Neural cell (in vitro differentiated cells): ENCODE measurements around the gene LIN7B. TPM values are rescaled to one million over a fixed set of nuclear protein-coding genes. Genes with fewer than 3 reads are reported as not detected.
A peak's percentile ranks its signal among the peaks of the same experiment; 100 is the strongest.

Source experiments
- H2AFZ ChIP-seq: fragments of 200-600, 300-800 bp; sonication (generic), shearing (Covaris generic); 2 replicates; pipeline ENCODE4 v1.6.0; 2014; ENCODE audit warnings: low read depth, mild to moderate bottlenecking, antibody characterized with exemption, low read length, moderate library complexity
- H3F3A ChIP-seq: fragments of 200-600 bp; shearing (Covaris generic); 2 replicates; pipeline ENCODE4 v1.6.1; 2016; ENCODE audit warnings: mild to moderate bottlenecking, moderate library complexity, mixed read lengths, antibody characterized with exemption, low read length; ENCODE audit not compliant: insufficient read depth, poor library complexity, severe bottlenecking
- H3K27ac ChIP-seq: fragments of 200-600, 300-800 bp; sonication (generic), shearing (Covaris generic); 2 replicates; pipeline ENCODE4 v1.5.1; 2014; ENCODE audit warnings: mild to moderate bottlenecking, low read length, moderate library complexity
- H3K27me3 ChIP-seq: fragments of 300-800, 200-600 bp; sonication (generic), shearing (Covaris generic); 2 replicates; pipeline ENCODE4 v1.6.0; 2014; ENCODE audit warnings: mild to moderate bottlenecking, low read depth, low read length, moderate library complexity; ENCODE audit not compliant: insufficient read depth
- H3K36me3 ChIP-seq: fragments of 300-800, 200-600 bp; sonication (generic), shearing (Covaris generic); 2 replicates; pipeline ENCODE4 v1.5.1; 2014; ENCODE audit warnings: mild to moderate bottlenecking, antibody characterized with exemption, low read length, moderate library complexity; ENCODE audit not compliant: insufficient read depth
- H3K4me2 ChIP-seq: fragments of 300-800, 200-600 bp; sonication (generic), shearing (Covaris generic); 2 replicates; pipeline ENCODE4 v1.6.0; 2014; ENCODE audit warnings: mild to moderate bottlenecking, low read length
- H3K4me3 ChIP-seq: fragments of 300-800, 200-600 bp; sonication (generic), shearing (Covaris generic); 2 replicates; pipeline ENCODE4 v1.5.1; 2014; ENCODE audit warnings: mild to moderate bottlenecking, low read length, moderate library complexity
- H3K79me2 ChIP-seq: fragments of 200-600 bp; shearing (Covaris generic); replicated peaks from 2 replicates; pipeline ENCODE4 v1.6.0; 2014; ENCODE audit warnings: mild to moderate bottlenecking, low read length, moderate library complexity; ENCODE audit not compliant: insufficient read depth
- H3K9ac ChIP-seq: fragments of 300-800, 200-600 bp; sonication (generic), shearing (Covaris generic); 2 replicates; pipeline ENCODE4 v1.6.1; 2016; ENCODE audit warnings: mild to moderate bottlenecking, low read length, mixed read lengths
- H3K9me2 ChIP-seq: fragments of 200-600 bp; shearing (Covaris generic); 2 replicates; pipeline ENCODE4 v1.6.1; 2016; ENCODE audit warnings: mild to moderate bottlenecking, low read length, mixed read lengths; ENCODE audit not compliant: insufficient read depth
- H3K9me3 ChIP-seq: fragments of 200-600, 300-800 bp; sonication (generic), shearing (Covaris generic); 2 replicates; pipeline ENCODE4 v1.6.1; 2016; ENCODE audit warnings: mild to moderate bottlenecking, mixed run types, low read length, moderate library complexity, mixed read lengths
- H4K20me1 ChIP-seq: fragments of 200-600 bp; shearing (Covaris generic); 2 replicates; pipeline ENCODE4 v1.6.1; 2016; ENCODE audit warnings: mild to moderate bottlenecking, mixed run types; ENCODE audit not compliant: insufficient read depth
- EP300 ChIP-seq: fragments of 450-650 bp; conservative IDR thresholded peaks from 2 replicates; pipeline ENCODE4 v1.6.1; 2014; ENCODE audit warnings: antibody characterized with exemption, mild to moderate bottlenecking, moderate library complexity; ENCODE audit not compliant: poor library complexity, severe bottlenecking
- EZH2 ChIP-seq: fragments of 200-600, 300-800 bp; shearing (Covaris generic), sonication (generic); IDR thresholded peaks from 2 replicates; pipeline ENCODE4 v1.6.1; 2014; ENCODE audit warnings: antibody characterized with exemption, low read length, borderline replicate concordance, mild to moderate bottlenecking; ENCODE audit not compliant: insufficient read depth, poor library complexity, severe bottlenecking
- MXI1 ChIP-seq: fragments of 450-650 bp; conservative IDR thresholded peaks from 2 replicates; pipeline ENCODE4 v1.6.1; 2014; ENCODE audit warnings: antibody characterized with exemption, mild to moderate bottlenecking; ENCODE audit not compliant: poor library complexity, severe bottlenecking
- POLR2AphosphoS5 ChIP-seq: IDR thresholded peaks from 2 replicates; pipeline ENCODE4 v1.6.1; 2012
- RAD21 ChIP-seq: fragments of 450-650 bp; conservative IDR thresholded peaks from 2 replicates; pipeline ENCODE4 v1.6.1; 2014; ENCODE audit warnings: antibody characterized with exemption, mild to moderate bottlenecking, moderate library complexity
- SMC3 ChIP-seq: fragments of 450-650 bp; conservative IDR thresholded peaks from 2 replicates; pipeline ENCODE4 v1.6.1; 2014; ENCODE audit warnings: antibody characterized with exemption, mild to moderate bottlenecking, moderate library complexity; ENCODE audit not compliant: poor library complexity
- TAF1 ChIP-seq: IDR thresholded peaks from 2 replicates; pipeline ENCODE4 v1.6.1; 2012; ENCODE audit warnings: low read depth
- polyA plus RNA-seq: library from polyadenylated mRNA; depleted of rRNA; stranded (reverse); fragments of >200 nt; gene quantifications from 2 replicates; pipeline ENCODE4 v1.2.3, GENCODE V29; 2014
- TF ChIP-seq, protein P1 (sequence below): fragments of 450-650 bp; IDR thresholded peaks from 2 replicates; pipeline ENCODE4 v1.5.1; 2014; ENCODE audit warnings: antibody characterized with exemption, mild to moderate bottlenecking, moderate library complexity; ENCODE audit not compliant: poor library complexity, severe bottlenecking
- TF ChIP-seq, protein P2 (sequence below): IDR thresholded peaks from 2 replicates; pipeline ENCODE4 v1.6.1; 2012; ENCODE audit warnings: borderline replicate concordance

LIN7B gene
- polyA plus RNA-seq, 1 donor from 2014 or later = 88.7 TPM

DNA sequence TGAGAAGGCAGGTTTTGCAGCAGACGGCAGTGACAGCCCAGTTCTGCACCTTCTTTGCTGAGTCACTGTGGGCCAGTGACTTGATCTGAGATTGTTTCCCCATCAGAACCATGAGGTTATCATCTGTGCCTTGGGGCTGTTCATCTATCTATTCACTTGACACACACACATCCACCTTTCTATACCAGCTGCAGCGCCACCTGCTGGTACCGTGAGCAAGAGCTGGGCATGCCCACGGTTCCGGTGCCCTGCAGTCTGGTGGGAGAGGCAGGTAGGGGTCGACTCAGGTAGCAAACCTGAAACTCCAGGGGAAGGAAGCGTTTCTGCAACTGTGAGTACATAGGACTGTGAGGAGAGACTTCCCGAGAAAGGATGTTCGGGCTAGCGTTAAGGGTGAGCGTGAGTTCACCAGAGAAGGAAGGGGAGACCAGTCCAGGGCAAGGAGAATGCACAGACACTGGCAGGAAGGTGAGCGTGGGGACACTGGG is 7.5 kb upstream of the LIN7B start:
- Histone ChIP-seq H3K27ac (no peak overlapping the region), H3K9me2 (no peaks in the 10 kb centered on the region), H3F3A (no peaks in the 10 kb centered on the region), H3K79me2 (no peaks in the 10 kb centered on the region), H3K4me2 (no peak overlapping the region), H3K36me3 (no peaks in the 10 kb centered on the region), H3K9me3 (no peaks in the 10 kb centered on the region), H2AFZ (no peak overlapping the region), H3K4me3 (no peak overlapping the region), H3K9ac (no peak overlapping the region), H3K27me3 (no peaks in the 10 kb centered on the region), H4K20me1 (peaks cover 3% of the 10 kb centered on the region)
- peak; percentile 64 for TF ChIP-seq SMC3
- TF ChIP-seq, protein P1, sequence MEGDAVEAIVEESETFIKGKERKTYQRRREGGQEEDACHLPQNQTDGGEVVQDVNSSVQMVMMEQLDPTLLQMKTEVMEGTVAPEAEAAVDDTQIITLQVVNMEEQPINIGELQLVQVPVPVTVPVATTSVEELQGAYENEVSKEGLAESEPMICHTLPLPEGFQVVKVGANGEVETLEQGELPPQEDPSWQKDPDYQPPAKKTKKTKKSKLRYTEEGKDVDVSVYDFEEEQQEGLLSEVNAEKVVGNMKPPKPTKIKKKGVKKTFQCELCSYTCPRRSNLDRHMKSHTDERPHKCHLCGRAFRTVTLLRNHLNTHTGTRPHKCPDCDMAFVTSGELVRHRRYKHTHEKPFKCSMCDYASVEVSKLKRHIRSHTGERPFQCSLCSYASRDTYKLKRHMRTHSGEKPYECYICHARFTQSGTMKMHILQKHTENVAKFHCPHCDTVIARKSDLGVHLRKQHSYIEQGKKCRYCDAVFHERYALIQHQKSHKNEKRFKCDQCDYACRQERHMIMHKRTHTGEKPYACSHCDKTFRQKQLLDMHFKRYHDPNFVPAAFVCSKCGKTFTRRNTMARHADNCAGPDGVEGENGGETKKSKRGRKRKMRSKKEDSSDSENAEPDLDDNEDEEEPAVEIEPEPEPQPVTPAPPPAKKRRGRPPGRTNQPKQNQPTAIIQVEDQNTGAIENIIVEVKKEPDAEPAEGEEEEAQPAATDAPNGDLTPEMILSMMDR = peak; percentile 82
- TF ChIP-seq, protein P2, sequence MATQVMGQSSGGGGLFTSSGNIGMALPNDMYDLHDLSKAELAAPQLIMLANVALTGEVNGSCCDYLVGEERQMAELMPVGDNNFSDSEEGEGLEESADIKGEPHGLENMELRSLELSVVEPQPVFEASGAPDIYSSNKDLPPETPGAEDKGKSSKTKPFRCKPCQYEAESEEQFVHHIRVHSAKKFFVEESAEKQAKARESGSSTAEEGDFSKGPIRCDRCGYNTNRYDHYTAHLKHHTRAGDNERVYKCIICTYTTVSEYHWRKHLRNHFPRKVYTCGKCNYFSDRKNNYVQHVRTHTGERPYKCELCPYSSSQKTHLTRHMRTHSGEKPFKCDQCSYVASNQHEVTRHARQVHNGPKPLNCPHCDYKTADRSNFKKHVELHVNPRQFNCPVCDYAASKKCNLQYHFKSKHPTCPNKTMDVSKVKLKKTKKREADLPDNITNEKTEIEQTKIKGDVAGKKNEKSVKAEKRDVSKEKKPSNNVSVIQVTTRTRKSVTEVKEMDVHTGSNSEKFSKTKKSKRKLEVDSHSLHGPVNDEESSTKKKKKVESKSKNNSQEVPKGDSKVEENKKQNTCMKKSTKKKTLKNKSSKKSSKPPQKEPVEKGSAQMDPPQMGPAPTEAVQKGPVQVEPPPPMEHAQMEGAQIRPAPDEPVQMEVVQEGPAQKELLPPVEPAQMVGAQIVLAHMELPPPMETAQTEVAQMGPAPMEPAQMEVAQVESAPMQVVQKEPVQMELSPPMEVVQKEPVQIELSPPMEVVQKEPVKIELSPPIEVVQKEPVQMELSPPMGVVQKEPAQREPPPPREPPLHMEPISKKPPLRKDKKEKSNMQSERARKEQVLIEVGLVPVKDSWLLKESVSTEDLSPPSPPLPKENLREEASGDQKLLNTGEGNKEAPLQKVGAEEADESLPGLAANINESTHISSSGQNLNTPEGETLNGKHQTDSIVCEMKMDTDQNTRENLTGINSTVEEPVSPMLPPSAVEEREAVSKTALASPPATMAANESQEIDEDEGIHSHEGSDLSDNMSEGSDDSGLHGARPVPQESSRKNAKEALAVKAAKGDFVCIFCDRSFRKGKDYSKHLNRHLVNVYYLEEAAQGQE = no peak
- peak; percentile 51 for TF ChIP-seq RAD21

DNA sequence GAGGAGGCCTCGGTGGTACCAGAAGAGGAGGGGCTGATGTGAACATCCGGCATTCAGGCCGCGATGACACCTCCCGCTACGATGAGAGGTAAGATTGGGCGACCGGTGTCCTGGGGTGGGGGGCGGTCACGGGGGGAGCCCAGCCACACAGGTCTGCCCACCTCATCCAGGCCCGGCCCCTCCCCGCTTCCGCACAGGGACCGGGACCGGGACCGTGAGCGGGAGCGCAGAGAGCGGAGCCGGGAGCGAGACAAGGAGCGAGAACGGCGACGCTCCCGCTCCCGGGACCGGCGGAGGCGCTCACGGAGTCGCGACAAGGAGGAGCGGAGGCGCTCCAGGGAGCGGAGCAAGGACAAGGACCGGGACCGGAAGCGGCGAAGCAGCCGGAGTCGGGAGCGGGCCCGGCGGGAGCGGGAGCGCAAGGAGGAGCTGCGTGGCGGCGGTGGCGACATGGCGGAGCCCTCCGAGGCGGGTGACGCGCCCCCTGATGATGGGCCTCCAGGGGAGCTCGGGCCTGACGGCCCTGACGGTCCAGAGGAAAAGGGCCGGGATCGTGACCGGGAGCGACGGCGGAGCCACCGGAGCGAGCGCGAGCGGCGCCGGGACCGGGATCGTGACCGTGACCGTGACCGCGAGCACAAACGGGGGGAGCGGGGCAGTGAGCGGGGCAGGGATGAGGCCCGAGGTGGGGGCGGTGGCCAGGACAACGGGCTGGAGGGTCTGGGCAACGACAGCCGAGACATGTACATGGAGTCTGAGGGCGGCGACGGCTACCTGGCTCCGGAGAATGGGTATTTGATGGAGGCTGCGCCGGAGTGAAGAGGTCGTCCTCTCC is 6.3 kb upstream of the LIN7B start:
- no peaks in the 10 kb centered on the region for H3K9me2 ChIP-seq
- no peak overlapping the region for H3K27ac ChIP-seq
- peaks cover 3% of the 10 kb centered on the region for H4K20me1 ChIP-seq
- no peak overlapping the region for H3K4me3 ChIP-seq
- no peaks in the 10 kb centered on the region for H3K79me2 ChIP-seq
- no peak overlapping the region for H3K9ac ChIP-seq
- no peaks in the 10 kb centered on the region for H3K9me3 ChIP-seq
- H3F3A ChIP-seq = no peaks in the 10 kb centered on the region
- H2AFZ ChIP-seq = no peak overlapping the region
- no peaks in the 10 kb centered on the region for H3K27me3 ChIP-seq
- H3K36me3 ChIP-seq = no peaks in the 10 kb centered on the region
- TF ChIP-seq RAD21 (no peak), POLR2AphosphoS5 (no peak), SMC3 (no peak), EP300 (no peak), MXI1 (no peak), TAF1 (no peak), EZH2 (no peak)
- TF ChIP-seq, protein P2 = no peak
- TF ChIP-seq, protein P1 = no peak
- H3K4me2 ChIP-seq = no peak overlapping the region
